Brain microvascular endothelial cell (primary cell): ENCODE results near the gene TMEM120B.
"Not testable (repeated sequence)": the region's sequence is repeated elsewhere in the genome, so short reads cannot be mapped to it uniquely, and the experiment has no call there.

Source experiments
- DNase-seq: peaks from one replicate; pipeline ENCODE4 v3.0.0-alpha.2; 2020
- H3K27ac ChIP-seq: fragments of 250-450 bp; sonication (Bioruptor Pico); 2 replicates; pipeline ENCODE4 v1.5.1; 2020; ENCODE audit warnings: mild to moderate bottlenecking, moderate library complexity
- H3K27me3 ChIP-seq: fragments of 250-450 bp; sonication (Bioruptor Pico); replicated peaks from 2 replicates; pipeline ENCODE4 v1.5.1; 2020; ENCODE audit warnings: mild to moderate bottlenecking
- H3K36me3 ChIP-seq: fragments of 250-450 bp; sonication (Bioruptor Pico); replicated peaks from 2 replicates; pipeline ENCODE4 v1.5.1; 2020; ENCODE audit warnings: mild to moderate bottlenecking
- H3K4me3 ChIP-seq: 2 replicates; pipeline ENCODE4 v1.5.1; 2011; ENCODE audit warnings: low read depth, mild to moderate bottlenecking, control low read depth, low read length, moderate library complexity
- in situ Hi-C: cut with HindIII; loops from 2 replicates; pipeline ENCODE4 v1.10.0; 2017; ENCODE audit warnings: low sequenced_read_pairs, low pct_ligation_motif_present
- TF ChIP-seq, protein P1 (sequence below): IDR thresholded peaks from 2 replicates; pipeline ENCODE4 v1.5.1; 2011; ENCODE audit warnings: low read depth, mild to moderate bottlenecking, moderate library complexity, low read length, control low read depth, inconsistent platforms; ENCODE audit errors: missing control alignments

The TMEM120B gene

DNA sequence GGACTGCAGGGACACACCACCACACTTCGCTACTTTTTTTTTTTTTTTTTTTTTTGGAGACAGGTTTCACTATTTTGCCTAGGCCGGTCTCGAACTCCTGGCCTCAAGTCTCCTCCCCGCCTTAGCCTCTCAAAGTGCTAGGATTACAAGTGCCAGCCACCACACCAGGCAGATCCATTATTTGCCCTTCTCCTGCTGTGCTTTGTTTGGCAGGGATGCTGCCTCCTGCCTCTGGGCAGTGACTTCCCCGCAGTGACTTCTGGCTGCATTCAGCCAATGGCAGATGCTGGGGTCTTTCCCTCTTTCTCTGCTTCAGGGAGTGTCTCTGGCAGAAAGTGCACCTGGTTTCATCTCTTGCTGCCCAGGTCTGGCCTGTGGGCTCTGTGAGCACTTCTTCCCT is 36.4 kb upstream of the TMEM120B start:
- Histone ChIP-seq H3K27me3 (no peaks in the 10 kb centered on the region), H3K27ac (no peak overlapping the region), H3K4me3 (no peak overlapping the region), H3K36me3 (no peaks in the 10 kb centered on the region)
- TF ChIP-seq, protein P1, sequence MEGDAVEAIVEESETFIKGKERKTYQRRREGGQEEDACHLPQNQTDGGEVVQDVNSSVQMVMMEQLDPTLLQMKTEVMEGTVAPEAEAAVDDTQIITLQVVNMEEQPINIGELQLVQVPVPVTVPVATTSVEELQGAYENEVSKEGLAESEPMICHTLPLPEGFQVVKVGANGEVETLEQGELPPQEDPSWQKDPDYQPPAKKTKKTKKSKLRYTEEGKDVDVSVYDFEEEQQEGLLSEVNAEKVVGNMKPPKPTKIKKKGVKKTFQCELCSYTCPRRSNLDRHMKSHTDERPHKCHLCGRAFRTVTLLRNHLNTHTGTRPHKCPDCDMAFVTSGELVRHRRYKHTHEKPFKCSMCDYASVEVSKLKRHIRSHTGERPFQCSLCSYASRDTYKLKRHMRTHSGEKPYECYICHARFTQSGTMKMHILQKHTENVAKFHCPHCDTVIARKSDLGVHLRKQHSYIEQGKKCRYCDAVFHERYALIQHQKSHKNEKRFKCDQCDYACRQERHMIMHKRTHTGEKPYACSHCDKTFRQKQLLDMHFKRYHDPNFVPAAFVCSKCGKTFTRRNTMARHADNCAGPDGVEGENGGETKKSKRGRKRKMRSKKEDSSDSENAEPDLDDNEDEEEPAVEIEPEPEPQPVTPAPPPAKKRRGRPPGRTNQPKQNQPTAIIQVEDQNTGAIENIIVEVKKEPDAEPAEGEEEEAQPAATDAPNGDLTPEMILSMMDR = no peak
- no peak for DNase-seq
- in situ Hi-C loops = no loop called here

- TF ChIP-seq, protein P1 = no peak
- in situ Hi-C loops = no loop called here
Observed at GRCh38 chr12:121678305-121678704, 34.2 kb upstream of the TMEM120B start.

GRCh38 chr12:121678716-121679300 is 33.7 kb upstream of the TMEM120B start:
- H3K36me3 ChIP-seq = no peaks in the 10 kb centered on the region
- TF ChIP-seq, protein P1 = no peak
- H3K27me3 ChIP-seq = no peaks in the 10 kb centered on the region
- DNase-seq = no peak
- no peak overlapping the region for H3K4me3 ChIP-seq
- in situ Hi-C loops = no loop called here
- H3K27ac ChIP-seq = no peak overlapping the region

More at GRCh38 chr12:121678305-121678704, 34.2 kb upstream of the TMEM120B start:
- no peak overlapping the region for H3K27ac ChIP-seq
- no peak overlapping the region for H3K4me3 ChIP-seq
- no peaks in the 10 kb centered on the region for H3K36me3 ChIP-seq
- DNase-seq = no peak
- no peaks in the 10 kb centered on the region for H3K27me3 ChIP-seq

- H3K27me3 ChIP-seq, H3K36me3 ChIP-seq, in situ Hi-C loops, DNase-seq, H3K27ac ChIP-seq, H3K4me3 ChIP-seq: not testable (repeated sequence)
Observed at GRCh38 chr12:121679661-121680197, 32.8 kb upstream of the TMEM120B start.

- in situ Hi-C loops = no loop called here
- no peaks in the 10 kb centered on the region for H3K27me3 ChIP-seq
- no peak for DNase-seq
- no peak overlapping the region for H3K27ac ChIP-seq
- no peaks in the 10 kb centered on the region for H3K36me3 ChIP-seq
- TF ChIP-seq, protein P1 = no peak
- no peak overlapping the region for H3K4me3 ChIP-seq
Observed at GRCh38 chr12:121688966-121689365, 23.6 kb upstream of the TMEM120B start.

- TF ChIP-seq, protein P1 = no peak
- in situ Hi-C loops = no loop called here
Observed at GRCh38 chr12:121689430-121689829, 23.1 kb upstream of the TMEM120B start.

DNA sequence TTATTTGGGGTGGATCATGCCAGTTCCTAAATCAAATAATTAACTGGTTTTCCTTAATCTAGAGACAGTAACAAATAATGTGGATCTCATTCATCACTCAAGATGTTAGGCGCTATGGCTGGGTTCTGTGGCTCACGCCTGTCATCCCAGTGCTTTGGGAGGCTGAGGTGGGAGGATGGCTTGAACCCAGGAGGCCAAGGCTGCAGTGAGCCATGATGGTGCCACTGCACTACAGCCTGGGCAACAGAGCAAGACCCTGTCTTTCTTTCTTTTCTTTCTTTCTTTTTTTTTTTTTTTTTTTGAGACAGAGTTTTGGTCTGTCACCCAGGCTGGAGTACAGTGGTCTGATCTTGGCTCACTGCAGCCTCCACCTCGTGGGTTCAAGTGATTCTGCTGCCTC is 19.8 kb upstream of the TMEM120B start:
- in situ Hi-C loops, H3K27ac ChIP-seq: not testable (repeated sequence)

More at GRCh38 chr12:121689430-121689829, 23.1 kb upstream of the TMEM120B start:
- Histone ChIP-seq H3K4me3 (no peak overlapping the region), H3K36me3 (no peaks in the 10 kb centered on the region), H3K27ac (no peak overlapping the region), H3K27me3 (no peaks in the 10 kb centered on the region)
- DNase-seq = no peak

More for the DNA sequence above, 19.8 kb upstream of the TMEM120B start:
- DNase-seq, H3K4me3 ChIP-seq, H3K27me3 ChIP-seq, H3K36me3 ChIP-seq: not testable (repeated sequence)
